Adrenal gland (tissue), 12 donors: ENCODE results near the gene CA7. TPM values are rescaled to one million over a fixed set of nuclear protein-coding genes. Genes with fewer than 3 reads are reported as not detected.

ENCODE experiments used
- DNase-seq, 7 donors: peaks; one replicate each; pipeline ENCODE4 v3.0.0-alpha.2; 2019 to 2020
- H3K27ac ChIP-seq, 5 donors: fragments of 200-600 bp; sonication (generic) in 4 of 5; 1 replicate in 3 of 5; 2 replicates in 2 of 5; pipeline versions ENCODE4 v1.5.1 to v1.8.0; 2016 to 2020; ENCODE audit warnings: mild to moderate bottlenecking in 1 of 5
- H3K27me3 ChIP-seq: fragments of 200-600 bp; 2 replicates; pipeline ENCODE4 v1.8.0; 2021
- H3K36me3 ChIP-seq, 2 donors: fragments of 200-600 bp; replicated peaks in 1 of 2; 1 replicate in 1 of 2; 2 replicates in 1 of 2; pipeline versions ENCODE4 v1.5.1 to v1.8.0; 2018 to 2022
- H3K4me1 ChIP-seq, 2 donors: fragments of 200-600 bp; replicated peaks in 1 of 2; 1 replicate in 1 of 2; 2 replicates in 1 of 2; pipeline versions ENCODE4 v1.5.1 to v1.8.0; 2018 to 2021
- H3K4me3 ChIP-seq, 4 donors: fragments of 200-600 bp; sonication (generic) in 3 of 4; one replicate each; pipeline ENCODE4 v1.5.1; 2016 to 2018
- H3K9me3 ChIP-seq, 3 donors: fragments of 200-600 bp; sonication (generic) in 1 of 3; replicated peaks in 1 of 3; 1 replicate in 2 of 3; 2 replicates in 1 of 3; pipeline versions ENCODE4 v1.5.1 to v1.8.0; 2016 to 2021
- POLR2A ChIP-seq, 2 donors: fragments of 450-650 bp; IDR thresholded peaks; one replicate each; pipeline ENCODE4 v1.6.1; 2017; ENCODE audit warnings: antibody characterized with exemption in 2 of 2, mild to moderate bottlenecking in 2 of 2, moderate library complexity in 1 of 2
- WGBS, 4 donors: extraction: QIAGEN DNeasy Blood & Tissue Kit in 2 of 4; methylation state at CpG; one replicate each; pipeline versions ENCODE4 v1.1.5 to v1.1.7; 2013 to 2017; 5-methylcytosine and 5-hydroxymethylcytosine counted together
- intact Hi-C, 2 donors: fragments of 100-400 bp; cut with DNase I; formaldehyde crosslinking; loops; one replicate each; pipeline versions ENCODE4 v1.14.1 to v1.15.0; 2022 to 2023
- polyA plus RNA-seq, 3 donors: library from polyadenylated mRNA; stranded (reverse); fragments of 200-250 nt in 2 of 3; fragments of 350-450 nt in 1 of 3; fragmentation: Illumina TruSeq in 1 of 3; extraction: RNeasy Lipid Tissue Mini Kit (QIAGEN cat#74804) in 1 of 3; gene quantifications; one replicate each; pipeline ENCODE4 v1.2.3, GENCODE V29; 2013 to 2014
- total RNA-seq, 9 donors: library from RNA; depleted of rRNA in 4 of 9; stranded (reverse); fragments of >200 nt in 4 of 9; fragments of 120-200 nt in 1 of 9; fragmentation: NEBNext Ultra II Directional in 1 of 9; extraction: Animal tissue kit (Norgen Biotek cat#: 25700) in 1 of 9; gene quantifications; one replicate each; pipeline versions ENCODE4 v1.1.0 to v1.2.4, GENCODE V29; 2013 to 2023
- TF ChIP-seq, protein P1 (sequence below), 6 experiments: fragments of 450-650 bp in 4 of 6; fragments of 200-600 bp in 2 of 6; sonication (generic) in 1 of 6; IDR thresholded peaks; 1 replicate in 5 of 6; 2 replicates in 1 of 6; pipeline versions ENCODE4 v1.5.1 to v1.8.0; 2016 to 2021; ENCODE audit warnings: antibody characterized with exemption in 6 of 6, mild to moderate bottlenecking in 2 of 6, moderate library complexity in 1 of 6
- donor health status: healthy with polysubstance abuse.
- donor health status: Bipolar disorder and iron deficiency.
- donor health status: DM: yes; HTN: yes; CAD: no.
- donor health status: DM: no; HTN: no; CAD: no.
- donor health status: DM: no; HTN: no; CAD: no.
- donor health status: DM: yes; HTN: yes; CAD: no.

The CA7 gene
- total and polyA plus RNA-seq, 12 donors: not detected

DNA sequence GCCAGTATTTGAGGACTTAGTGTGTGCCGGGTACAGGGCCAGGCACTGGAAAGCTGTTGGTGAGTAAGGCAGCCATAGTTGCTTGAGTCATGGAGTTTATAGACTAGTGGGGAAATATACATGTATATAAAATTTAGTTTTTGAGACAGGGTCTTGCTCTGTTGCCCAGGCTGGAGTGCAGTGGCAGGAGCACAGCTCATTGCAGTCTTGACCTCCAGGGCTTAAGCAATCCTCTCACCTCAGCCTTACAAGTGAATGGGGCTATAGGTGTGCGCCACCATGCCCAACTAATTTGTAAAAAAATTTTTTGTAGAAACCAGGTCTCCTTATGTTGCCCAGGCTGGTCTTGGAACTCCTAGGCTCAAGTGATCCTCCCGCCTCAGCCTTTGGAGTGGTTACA lies 38.5 kb downstream of the CA7 start:
- Histone ChIP-seq H3K27me3 (no peaks in the 10 kb centered on the region), H3K4me3 (no peak overlapping the region), H3K9me3 (no peaks in the 10 kb centered on the region), H3K4me1 (peaks cover 13 to 14% of the 10 kb centered on the region in 2 donors), H3K27ac (no peak overlapping the region), H3K36me3 (peaks cover 0 to 17% of the 10 kb centered on the region in 2 donors)
- TF ChIP-seq, protein P1, sequence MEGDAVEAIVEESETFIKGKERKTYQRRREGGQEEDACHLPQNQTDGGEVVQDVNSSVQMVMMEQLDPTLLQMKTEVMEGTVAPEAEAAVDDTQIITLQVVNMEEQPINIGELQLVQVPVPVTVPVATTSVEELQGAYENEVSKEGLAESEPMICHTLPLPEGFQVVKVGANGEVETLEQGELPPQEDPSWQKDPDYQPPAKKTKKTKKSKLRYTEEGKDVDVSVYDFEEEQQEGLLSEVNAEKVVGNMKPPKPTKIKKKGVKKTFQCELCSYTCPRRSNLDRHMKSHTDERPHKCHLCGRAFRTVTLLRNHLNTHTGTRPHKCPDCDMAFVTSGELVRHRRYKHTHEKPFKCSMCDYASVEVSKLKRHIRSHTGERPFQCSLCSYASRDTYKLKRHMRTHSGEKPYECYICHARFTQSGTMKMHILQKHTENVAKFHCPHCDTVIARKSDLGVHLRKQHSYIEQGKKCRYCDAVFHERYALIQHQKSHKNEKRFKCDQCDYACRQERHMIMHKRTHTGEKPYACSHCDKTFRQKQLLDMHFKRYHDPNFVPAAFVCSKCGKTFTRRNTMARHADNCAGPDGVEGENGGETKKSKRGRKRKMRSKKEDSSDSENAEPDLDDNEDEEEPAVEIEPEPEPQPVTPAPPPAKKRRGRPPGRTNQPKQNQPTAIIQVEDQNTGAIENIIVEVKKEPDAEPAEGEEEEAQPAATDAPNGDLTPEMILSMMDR (IDR thresholded peaks at IDR 0.05): no peak
- no peak for TF ChIP-seq POLR2A (IDR thresholded peaks at IDR 0.05)
- DNase-seq: no peak
- intact Hi-C loops: no loop called here
- 94 to 98% (median 96%) methylated on average over 3 of the region's 3 CpGs for WGBS, 4 donors

DNA sequence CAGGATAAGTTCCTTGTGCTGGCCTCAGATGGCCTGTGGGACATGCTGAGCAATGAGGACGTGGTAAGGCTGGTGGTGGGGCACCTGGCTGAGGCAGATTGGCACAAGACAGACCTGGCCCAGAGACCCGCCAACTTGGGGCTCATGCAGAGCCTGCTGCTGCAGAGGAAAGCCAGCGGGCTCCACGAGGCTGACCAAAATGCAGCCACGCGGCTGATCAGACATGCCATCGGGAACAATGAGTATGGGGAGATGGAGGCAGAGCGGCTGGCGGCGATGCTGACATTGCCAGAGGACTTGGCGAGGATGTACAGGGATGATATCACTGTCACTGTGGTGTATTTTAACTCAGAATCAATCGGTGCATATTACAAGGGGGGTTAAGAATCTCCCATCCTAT lies 41.3 kb downstream of the CA7 start:
- H3K4me1 ChIP-seq: peaks cover 9 to 22% of the 10 kb centered on the region in 2 donors
- no peak for DNase-seq
- H3K9me3 ChIP-seq: no peaks in the 10 kb centered on the region
- no peaks in the 10 kb centered on the region for H3K27me3 ChIP-seq
- no peak overlapping the region for H3K27ac ChIP-seq
- intact Hi-C loops: no loop called here
- peaks cover 0 to 17% of the 10 kb centered on the region in 2 donors for H3K36me3 ChIP-seq
- no peak for TF ChIP-seq POLR2A (IDR thresholded peaks at IDR 0.05)
- TF ChIP-seq, protein P1 (IDR thresholded peaks at IDR 0.05): no peak
- WGBS, 4 donors: 89 to 92% (median 89%) methylated on average over 12 of the region's 12 CpGs
- H3K4me3 ChIP-seq: no peak overlapping the region

DNA sequence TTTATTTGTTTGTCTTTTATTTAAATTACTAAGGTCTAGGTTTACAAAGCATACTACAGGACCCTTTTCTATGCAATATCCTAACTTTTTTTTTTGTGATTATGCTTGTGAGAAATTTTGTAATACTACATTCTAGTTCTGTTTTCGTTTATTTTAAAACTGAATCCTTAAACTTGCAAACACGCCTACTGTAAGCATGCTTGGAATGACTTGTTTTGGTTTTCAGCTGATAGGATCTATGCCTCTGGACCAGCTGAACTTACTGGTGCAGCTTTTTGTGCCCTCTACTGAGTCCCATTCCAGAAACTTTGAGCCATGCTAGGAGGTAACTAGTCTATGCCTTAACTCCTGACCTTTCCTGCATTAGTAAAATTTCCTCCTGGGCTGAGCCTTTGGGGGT lies 42.1 kb downstream of the CA7 start:
- Histone ChIP-seq H3K27me3 (no peaks in the 10 kb centered on the region), H3K4me1 (peaks cover 2 to 18% of the 10 kb centered on the region in 2 donors), H3K4me3 (no peak overlapping the region), H3K36me3 (peaks cover 0 to 17% of the 10 kb centered on the region in 2 donors), H3K27ac (no peak overlapping the region), H3K9me3 (no peaks in the 10 kb centered on the region)
- intact Hi-C loops: no loop called here
- TF ChIP-seq, protein P1 (IDR thresholded peaks at IDR 0.05): no peak
- TF ChIP-seq POLR2A (IDR thresholded peaks at IDR 0.05): no peak
- no peak for DNase-seq
- WGBS, 4 donors: 69 to 78% (median 73%) methylated on average over 2 of the region's 2 CpGs

DNA sequence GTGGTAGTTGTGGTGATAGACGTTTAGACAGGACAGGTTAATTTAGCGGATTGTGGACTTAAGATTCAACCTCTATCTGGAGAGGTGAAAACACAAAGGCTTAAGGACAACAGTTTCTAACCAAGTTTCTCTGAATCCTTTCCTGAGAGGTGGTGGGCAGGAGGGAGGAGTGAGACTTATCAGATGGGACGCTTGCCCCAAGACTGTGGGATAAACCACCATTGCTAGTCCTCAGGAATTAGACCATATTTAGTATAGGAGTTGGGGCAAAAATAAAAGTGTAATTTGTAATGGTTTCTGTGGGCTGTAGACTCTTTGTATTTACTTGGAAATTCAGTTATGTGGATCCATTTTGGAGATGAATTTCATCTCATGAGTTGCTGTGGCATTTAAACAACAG lies 42.7 kb downstream of the CA7 start:
- 78 to 83% (median 82%) methylated on average over 3 of the region's 3 CpGs for WGBS, 4 donors
- Histone ChIP-seq H3K27ac (no peak overlapping the region), H3K27me3 (no peaks in the 10 kb centered on the region)

More for the DNA sequence above, 42.7 kb downstream of the CA7 start:
- H3K36me3 ChIP-seq: peaks cover 0 to 17% of the 10 kb centered on the region in 2 donors
- intact Hi-C loops: no loop called here
- H3K9me3 ChIP-seq: no peaks in the 10 kb centered on the region
- no peak for DNase-seq
- no peak overlapping the region for H3K4me3 ChIP-seq
- H3K4me1 ChIP-seq: peaks cover 0 to 12% of the 10 kb centered on the region in 2 donors
- TF ChIP-seq POLR2A (IDR thresholded peaks at IDR 0.05): no peak
- TF ChIP-seq, protein P1 (IDR thresholded peaks at IDR 0.05): no peak
